HL-60 (cell line): ENCODE results near the gene DCK.

Source experiments
- DNase-seq, 2 experiments: peaks; one replicate each; pipeline ENCODE4 v3.0.0-alpha.2; 2010 to 2020; ENCODE audit warnings: low read depth in 1 of 2, low spot score in 1 of 2
- H3K27ac ChIP-seq: fragments of 250-450 bp; sonication (Bioruptor Pico); replicated peaks from 2 replicates; pipeline ENCODE4 v1.5.1; 2020; ENCODE audit warnings: mild to moderate bottlenecking, moderate library complexity
- H3K27me3 ChIP-seq: fragments of 250-450 bp; sonication (Bioruptor Pico); 2 replicates; pipeline ENCODE4 v1.5.1; 2021; ENCODE audit warnings: mild to moderate bottlenecking, moderate library complexity; ENCODE audit not compliant: insufficient read depth, poor library complexity, severe bottlenecking
- H3K4me3 ChIP-seq: replicated peaks from 2 replicates; pipeline ENCODE4 v1.5.1; 2011; ENCODE audit warnings: mild to moderate bottlenecking, control low read depth, low read length; ENCODE audit not compliant: insufficient read depth
- CTCF ChIP-seq: IDR thresholded peaks from one replicate; pipeline ENCODE4 v1.5.1; 2011; ENCODE audit warnings: low read length, control low read depth, inconsistent platforms; ENCODE audit not compliant: insufficient read depth
- GABPA ChIP-seq: IDR thresholded peaks from 2 replicates; pipeline ENCODE4 v1.6.1; 2012; ENCODE audit warnings: low read depth
- POLR2AphosphoS5 ChIP-seq: IDR thresholded peaks from 2 replicates; pipeline ENCODE4 v1.6.1; 2012; ENCODE audit warnings: low read depth
- REST ChIP-seq: IDR thresholded peaks from 2 replicates; pipeline ENCODE4 v1.6.1; 2012; ENCODE audit warnings: low read depth; ENCODE audit not compliant: insufficient replicate concordance
- SPI1 ChIP-seq: IDR thresholded peaks from 2 replicates; pipeline ENCODE4 v1.6.1; 2012; ENCODE audit warnings: low read depth, mild to moderate bottlenecking, borderline replicate concordance

The DCK gene

DNA sequence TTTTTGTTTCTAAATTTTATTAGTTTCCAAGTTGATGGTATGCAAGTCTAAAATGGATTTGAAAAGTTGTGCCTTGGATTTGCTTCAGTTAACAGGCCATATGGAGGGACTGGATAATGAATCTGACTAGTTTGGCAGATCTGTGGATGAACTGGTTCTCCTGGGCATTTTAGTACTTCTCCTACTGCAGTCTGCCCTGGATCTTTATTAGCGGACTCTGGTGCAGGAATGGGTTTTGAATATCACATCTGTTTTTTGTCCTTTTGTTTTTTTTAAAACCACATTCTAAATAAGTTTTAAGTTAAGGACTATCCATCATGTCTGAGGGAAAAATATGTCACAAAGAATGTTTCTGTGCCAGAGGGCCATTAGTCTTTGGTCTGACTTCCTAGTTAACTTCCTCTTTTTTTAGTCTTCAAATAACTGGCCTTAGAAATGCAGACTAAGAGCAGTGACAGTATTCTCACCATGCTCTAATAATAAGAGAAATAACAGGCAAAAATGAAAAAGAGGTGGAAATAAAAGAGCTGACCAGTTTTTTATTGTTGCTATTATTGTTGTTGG is 13.9 kb upstream of the DCK start:
- peak overlapping the region; percentile 48 for H3K27ac ChIP-seq
- no peak overlapping the region for H3K4me3 ChIP-seq
- DNase-seq: peak in 1 of 2 experiments; percentile 15
- no peaks in the 10 kb centered on the region for H3K27me3 ChIP-seq
- TF ChIP-seq SPI1 (no peak), POLR2AphosphoS5 (no peak), GABPA (no peak), REST (no peak), CTCF (no peak)

GRCh38 chr4:70980196-70980595 is 13.3 kb upstream of the DCK start:
- no peak for DNase-seq
- TF ChIP-seq SPI1 (no peak), POLR2AphosphoS5 (no peak), GABPA (no peak), CTCF (no peak)
- Histone ChIP-seq H3K27ac (peak overlapping the region; percentile 48), H3K4me3 (no peak overlapping the region), H3K27me3 (no peaks in the 10 kb centered on the region)

GRCh38 chr4:70984106-70984505 is 9.3 kb upstream of the DCK start:
- H3K27me3 ChIP-seq: no peaks in the 10 kb centered on the region
- DNase-seq: no peak
- no peak for TF ChIP-seq SPI1
- TF ChIP-seq POLR2AphosphoS5: no peak
- TF ChIP-seq GABPA: no peak
- no peak for TF ChIP-seq REST
- no peak for TF ChIP-seq CTCF
- no peak overlapping the region for H3K4me3 ChIP-seq
- H3K27ac ChIP-seq: no peak overlapping the region

DNA sequence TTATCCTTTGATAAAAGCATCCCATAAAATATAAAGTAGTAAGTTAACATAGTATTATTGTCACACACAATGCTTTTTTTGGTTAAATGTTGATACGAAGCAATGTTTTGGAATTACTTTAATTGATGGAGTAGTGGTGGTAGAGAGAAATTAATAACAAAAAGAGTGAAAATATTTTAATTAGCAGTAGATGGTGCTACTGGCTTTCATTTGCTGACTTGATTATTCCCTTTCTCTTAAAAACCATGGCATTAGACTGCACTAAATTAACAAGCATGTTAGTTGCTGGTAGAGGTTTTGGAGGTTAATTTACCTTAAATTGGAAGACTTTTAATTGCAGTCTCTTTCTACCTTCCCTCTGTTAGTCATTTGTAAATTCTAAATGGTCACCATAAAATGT is 8.9 kb upstream of the DCK start:
- no peak for DNase-seq
- Histone ChIP-seq H3K4me3 (no peak overlapping the region), H3K27me3 (no peaks in the 10 kb centered on the region), H3K27ac (no peak overlapping the region)
- TF ChIP-seq GABPA (no peak), CTCF (no peak), REST (no peak), POLR2AphosphoS5 (no peak)
